ENCODE measurements around the gene ADGRL3.
"Not testable (repeated sequence)": the region's sequence is repeated elsewhere in the genome, so short reads cannot be mapped to it uniquely, and the experiment has no call there.

Gene ADGRL3

GRCh38 chr4:61933527-61933926 is 733.4 kb downstream of the ADGRL3 start:
- no peak for FAIRE-seq

DNA sequence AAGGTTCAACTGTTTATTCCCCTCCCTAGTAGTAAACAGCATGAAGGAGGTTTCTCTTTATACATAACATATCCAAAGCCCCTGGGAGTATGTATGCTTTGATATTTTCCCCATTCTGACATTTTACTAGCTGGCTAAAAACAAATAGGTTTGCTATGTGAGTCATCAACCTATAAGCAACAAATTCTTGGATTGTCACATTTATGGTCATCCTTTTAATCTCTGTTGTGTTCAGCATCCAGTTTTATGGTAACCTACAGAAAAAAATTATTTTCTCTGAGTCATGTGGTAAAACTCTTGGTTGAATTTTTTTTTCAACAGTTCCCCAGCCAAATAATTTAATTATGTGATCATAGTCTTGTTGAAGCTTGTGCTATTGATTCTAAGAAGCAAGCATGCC is 734.1 kb downstream of the ADGRL3 start:
- no peak for FAIRE-seq

- FAIRE-seq = no peak
Measured at GRCh38 chr4:61938250-61938846, 738.2 kb downstream of the ADGRL3 start.

DNA sequence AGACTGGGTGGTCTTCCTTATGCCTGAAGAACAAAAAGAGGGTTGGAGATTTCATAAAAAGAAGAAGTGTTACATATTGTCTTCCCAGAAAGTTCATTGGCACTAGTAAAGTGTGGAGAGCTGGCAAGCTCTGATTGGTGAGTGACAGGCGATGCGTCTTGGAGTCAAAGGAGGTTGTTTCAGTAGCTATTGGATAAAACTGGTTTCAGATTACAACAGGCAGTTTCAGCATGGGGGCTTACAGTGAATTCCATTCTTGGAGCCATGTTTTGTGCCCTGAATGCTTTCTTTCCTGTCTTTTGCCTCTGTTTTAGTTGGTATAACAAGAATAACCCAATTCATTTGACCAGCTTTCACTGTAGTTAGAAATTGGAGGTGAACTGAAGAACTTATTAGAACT is 750.5 kb downstream of the ADGRL3 start:
- no peak for FAIRE-seq

- FAIRE-seq = no peak
Measured at GRCh38 chr4:61953386-61953785, 753.3 kb downstream of the ADGRL3 start.

- no peak for FAIRE-seq
Measured at GRCh38 chr4:61958591-61958990, 758.5 kb downstream of the ADGRL3 start.

DNA sequence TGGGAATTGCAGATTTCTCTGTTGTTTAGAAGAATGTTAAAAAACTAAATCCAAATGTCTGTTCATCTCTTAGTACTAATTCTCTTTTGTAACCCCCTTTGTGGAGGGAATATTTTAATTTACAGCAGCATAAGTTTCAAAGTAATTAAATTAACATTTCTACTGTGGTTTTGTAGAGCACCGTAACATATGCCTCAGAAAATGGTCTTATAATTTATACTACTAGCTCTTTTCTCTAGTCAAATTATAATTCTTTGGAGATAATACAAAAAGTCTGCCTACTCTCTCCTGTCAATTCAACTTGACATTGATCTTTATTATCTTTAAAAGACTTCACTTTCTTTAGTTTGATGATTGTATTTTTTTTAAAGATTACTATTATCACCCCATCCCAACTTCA is 759.0 kb downstream of the ADGRL3 start:
- FAIRE-seq = no peak

- no peak for FAIRE-seq
Measured at GRCh38 chr4:61984260-61984909, 784.3 kb downstream of the ADGRL3 start.

GRCh38 chr4:61985426-61985825 is 785.3 kb downstream of the ADGRL3 start:
- FAIRE-seq = no peak

DNA sequence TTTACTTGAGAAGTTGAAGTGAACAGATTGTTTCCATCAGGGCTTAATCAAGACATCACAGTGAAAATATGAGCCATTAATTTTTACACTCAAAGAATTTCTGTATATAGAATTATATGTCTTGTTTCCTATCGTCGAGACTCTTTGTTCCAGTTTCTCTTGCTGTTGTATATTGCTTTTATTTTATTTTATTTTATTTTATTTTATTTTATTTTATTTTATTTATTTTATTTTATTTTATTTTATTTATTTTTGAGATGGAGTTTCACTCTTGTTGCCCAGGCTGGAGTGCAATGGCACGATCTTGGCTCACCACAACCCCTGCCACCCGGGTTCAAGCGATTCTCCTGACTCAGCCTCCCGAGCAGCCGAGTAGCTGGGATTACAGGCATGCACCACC is 786.8 kb downstream of the ADGRL3 start:
- FAIRE-seq = not testable (repeated sequence)

GRCh38 chr4:61992351-61992750 is 792.2 kb downstream of the ADGRL3 start:
- FAIRE-seq = no peak

DNA sequence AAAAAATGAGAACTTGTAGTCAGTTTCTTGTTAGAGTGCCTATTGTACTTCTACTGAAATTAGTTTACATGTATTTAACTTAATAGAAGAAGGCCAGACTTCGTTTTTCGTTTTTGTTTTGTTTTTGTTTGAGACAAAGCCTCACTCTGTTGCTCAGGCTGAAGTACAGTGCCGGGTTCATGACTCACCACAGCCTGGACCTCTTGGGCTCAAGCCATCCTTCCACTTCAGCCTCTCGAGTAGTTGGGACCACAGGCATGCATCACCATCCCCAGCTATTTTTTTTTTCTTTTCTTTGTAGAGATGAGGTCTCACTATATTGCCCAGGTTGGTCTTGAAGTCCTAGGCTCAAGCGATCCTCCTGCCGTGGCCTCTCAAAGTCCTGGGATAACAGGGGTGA is 793.9 kb downstream of the ADGRL3 start:
- FAIRE-seq = no peak

DNA sequence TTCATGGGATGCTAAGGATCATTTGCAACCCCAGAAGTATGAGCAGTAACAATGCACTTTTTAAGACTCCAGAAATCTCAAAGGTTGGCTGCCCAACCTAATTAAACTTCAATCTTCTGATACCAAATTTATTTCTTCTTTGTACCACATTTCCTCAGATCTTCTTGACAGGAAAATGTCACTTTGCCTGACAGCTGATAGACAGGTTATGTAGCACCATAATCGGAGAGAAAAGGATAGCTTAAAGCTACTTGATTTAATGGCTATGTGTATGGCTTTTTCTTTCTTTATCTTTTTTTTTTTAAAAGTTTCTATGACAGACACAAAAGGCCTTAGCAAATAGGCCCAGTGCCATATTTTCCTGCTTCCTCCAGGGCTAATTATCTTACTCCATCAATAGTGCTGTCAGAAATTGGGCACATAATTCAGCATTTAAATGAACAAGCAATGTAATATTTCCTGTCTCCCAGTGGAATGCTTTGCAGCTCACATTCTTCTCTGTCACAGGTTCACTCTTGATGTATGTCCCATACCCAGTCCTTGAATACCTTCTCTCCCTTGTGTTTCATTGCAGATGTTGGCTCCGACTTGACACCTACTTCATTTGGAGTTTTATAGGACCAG is 795.7 kb downstream of the ADGRL3 start:
- FAIRE-seq = no peak

- FAIRE-seq = no peak
Measured at GRCh38 chr4:61996943-61997342, 796.8 kb downstream of the ADGRL3 start.

DNA sequence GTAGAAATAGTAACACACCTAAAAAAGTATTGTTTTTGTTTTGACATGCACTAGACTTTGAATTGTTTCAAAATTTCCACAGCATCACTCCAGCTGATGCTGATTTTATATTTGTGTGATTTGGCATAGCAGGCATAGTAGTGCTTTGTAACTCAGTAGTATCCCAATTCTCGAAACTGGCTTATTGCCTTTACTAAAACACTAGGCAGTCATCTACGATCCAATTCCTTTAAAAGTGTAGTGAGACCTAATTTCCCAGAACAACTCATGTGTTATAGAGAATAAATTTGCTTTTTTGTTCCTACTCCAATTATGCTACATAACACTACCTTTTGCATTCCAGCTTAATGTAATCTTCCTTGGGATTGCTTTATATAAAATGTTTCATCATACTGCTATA is 797.7 kb downstream of the ADGRL3 start:
- FAIRE-seq = no peak

DNA sequence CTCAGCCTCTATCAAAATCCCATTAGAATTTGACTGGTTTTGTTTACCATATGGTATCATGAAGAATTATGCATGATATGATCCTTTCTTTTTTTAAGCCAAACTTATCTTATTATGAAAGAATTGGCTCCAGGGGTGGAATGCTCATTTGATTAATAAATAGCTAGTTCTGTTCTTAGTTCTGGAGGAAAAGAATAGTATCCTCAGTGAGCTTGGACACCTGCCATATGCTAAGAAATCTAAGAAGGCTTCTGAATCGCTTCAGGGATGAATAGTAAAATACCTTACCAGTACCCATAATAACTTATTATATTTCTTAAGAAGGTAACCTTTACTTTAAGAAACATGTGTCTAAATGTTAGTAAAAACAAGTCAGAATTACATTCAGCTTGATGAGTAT is 803.6 kb downstream of the ADGRL3 start:
- no peak for FAIRE-seq

DNA sequence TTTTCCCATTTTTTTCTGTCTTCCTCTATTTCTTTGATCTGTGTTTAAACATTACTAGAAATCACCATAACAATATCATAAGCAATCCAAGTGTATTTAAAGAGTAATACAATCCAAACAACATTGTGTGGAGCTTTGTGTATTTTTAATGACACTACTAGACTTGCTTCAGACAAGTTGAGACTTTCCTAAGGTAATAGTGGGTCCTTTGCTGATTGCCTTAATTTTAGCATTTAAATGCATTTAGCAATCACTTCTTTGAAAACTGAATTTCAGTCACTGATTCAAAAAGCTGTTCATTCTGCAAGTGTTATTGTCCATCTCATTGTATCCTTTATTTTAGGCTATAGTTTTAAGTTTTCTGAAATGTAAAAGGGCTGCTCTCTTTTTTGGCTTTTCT is 804.8 kb downstream of the ADGRL3 start:
- FAIRE-seq = no peak

DNA sequence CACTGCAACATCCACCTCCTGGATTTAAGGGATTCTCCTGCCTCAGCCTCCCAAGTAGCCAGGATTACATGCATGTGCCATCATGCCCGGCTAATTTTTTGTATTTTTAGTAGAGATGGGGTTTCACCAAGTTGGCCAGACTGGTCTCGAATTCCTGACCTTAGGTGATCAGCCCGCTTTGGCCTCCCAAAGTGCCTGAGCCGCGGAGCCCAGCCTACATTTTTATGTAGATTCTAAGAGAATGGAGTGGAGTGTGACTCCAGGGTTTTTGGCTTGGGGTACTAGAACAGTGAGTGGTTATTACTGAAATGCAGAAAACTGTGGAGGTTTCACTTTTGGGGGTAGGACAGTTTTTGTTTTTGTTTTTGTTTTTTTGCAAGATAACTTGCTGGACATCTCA is 806.0 kb downstream of the ADGRL3 start:
- FAIRE-seq = no peak

DNA sequence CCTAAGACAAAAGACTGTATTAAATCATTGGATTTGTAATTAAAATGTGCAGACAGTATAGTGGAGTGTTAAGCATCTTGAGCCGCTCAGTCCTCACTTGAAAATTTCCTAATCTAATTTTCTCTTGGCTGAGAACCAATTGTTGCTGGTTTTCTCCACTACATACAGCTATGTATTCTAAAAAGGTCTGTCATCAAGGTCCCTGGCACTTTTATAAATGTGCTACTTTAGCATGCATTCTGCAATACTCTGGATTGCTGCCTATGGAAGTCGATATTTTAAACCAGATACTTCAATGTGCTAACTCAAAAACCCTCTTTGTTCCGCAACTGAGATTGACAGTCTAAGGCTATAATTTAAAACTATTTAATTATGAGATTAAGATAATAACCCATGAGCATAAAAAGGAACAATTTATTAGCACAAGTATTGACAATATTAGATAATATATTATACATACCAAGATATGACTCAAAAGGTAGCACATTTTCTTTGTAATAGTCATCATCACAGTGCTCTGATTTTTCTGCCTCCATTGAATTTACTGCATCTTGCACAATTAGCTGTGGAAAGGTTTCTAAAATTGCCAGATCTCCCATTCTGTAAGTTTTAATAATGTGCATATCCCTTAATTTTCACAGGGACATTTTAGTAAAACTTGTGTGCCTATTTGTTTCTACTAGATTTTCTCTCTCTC is 815.1 kb downstream of the ADGRL3 start:
- no peak for FAIRE-seq

- no peak for FAIRE-seq
Measured at GRCh38 chr4:62018537-62018936, 818.4 kb downstream of the ADGRL3 start.

- no peak for FAIRE-seq
Measured at GRCh38 chr4:62023633-62024032, 823.5 kb downstream of the ADGRL3 start.

DNA sequence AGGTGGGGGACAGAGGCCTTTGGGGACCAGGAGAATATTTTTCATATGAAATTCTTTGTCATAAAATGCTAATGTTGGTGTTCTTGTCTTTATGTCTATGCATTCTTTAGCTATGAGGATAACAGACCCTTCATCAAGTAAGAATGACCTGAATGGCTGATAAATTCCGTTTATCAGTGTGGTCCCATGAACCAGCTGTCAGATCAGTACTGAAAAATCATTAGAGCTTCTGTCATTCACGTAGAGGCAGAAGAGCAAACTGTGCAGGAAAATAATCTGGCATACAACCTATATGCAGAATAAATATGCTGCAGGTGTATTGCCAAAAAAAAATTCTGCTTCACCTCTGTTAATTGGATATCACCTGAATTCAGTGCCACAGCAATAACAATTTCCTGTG is 828.6 kb downstream of the ADGRL3 start:
- no peak for FAIRE-seq

GRCh38 chr4:62030958-62031357 is 830.8 kb downstream of the ADGRL3 start:
- FAIRE-seq = no peak

- no peak for FAIRE-seq
Measured at GRCh38 chr4:62037571-62037970, 837.4 kb downstream of the ADGRL3 start.

All from TTC549 (cell line).